AG09309 (cell line): ENCODE data around the gene YBX2.

Source experiments
- DNase-seq: peaks from one replicate; pipeline ENCODE4 v3.0.0-alpha.2; 2010; ENCODE audit warnings: low read depth
- H3K4me3 ChIP-seq: 2 replicates; pipeline ENCODE4 v1.5.1; 2011; ENCODE audit warnings: mild to moderate bottlenecking, low read depth, low read length, moderate library complexity; ENCODE audit not compliant: control insufficient read depth
- TF ChIP-seq, protein P1 (sequence below): IDR thresholded peaks from 2 replicates; pipeline ENCODE4 v1.5.1; 2011; ENCODE audit warnings: mild to moderate bottlenecking, low read depth, low read length, inconsistent platforms; ENCODE audit not compliant: insufficient read depth, control insufficient read depth; ENCODE audit errors: missing control alignments

The YBX2 gene

GRCh38 chr17:7314719-7315569, 20.5 kb upstream of the YBX2 start, which contains the start of gene GPS2:
Gene GPS2, minus strand, starts transcription at chr17:7315360. Its CDS starts 308 bp downstream, at chr17:7315052.
- TF ChIP-seq, protein P1, sequence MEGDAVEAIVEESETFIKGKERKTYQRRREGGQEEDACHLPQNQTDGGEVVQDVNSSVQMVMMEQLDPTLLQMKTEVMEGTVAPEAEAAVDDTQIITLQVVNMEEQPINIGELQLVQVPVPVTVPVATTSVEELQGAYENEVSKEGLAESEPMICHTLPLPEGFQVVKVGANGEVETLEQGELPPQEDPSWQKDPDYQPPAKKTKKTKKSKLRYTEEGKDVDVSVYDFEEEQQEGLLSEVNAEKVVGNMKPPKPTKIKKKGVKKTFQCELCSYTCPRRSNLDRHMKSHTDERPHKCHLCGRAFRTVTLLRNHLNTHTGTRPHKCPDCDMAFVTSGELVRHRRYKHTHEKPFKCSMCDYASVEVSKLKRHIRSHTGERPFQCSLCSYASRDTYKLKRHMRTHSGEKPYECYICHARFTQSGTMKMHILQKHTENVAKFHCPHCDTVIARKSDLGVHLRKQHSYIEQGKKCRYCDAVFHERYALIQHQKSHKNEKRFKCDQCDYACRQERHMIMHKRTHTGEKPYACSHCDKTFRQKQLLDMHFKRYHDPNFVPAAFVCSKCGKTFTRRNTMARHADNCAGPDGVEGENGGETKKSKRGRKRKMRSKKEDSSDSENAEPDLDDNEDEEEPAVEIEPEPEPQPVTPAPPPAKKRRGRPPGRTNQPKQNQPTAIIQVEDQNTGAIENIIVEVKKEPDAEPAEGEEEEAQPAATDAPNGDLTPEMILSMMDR: no peak
- DNase-seq: no peak
- peak within 1 kb of the TSS; percentile 74 for H3K4me3 ChIP-seq

- peak overlapping the region; percentile 74 for H3K4me3 ChIP-seq
- TF ChIP-seq, protein P1: no peak
- DNase-seq: no peak
Observed at GRCh38 chr17:7313890-7314718, 19.7 kb upstream of the YBX2 start.

- TF ChIP-seq, protein P1: no peak
- H3K4me3 ChIP-seq: no peak overlapping the region
- no peak for DNase-seq
Observed at GRCh38 chr17:7313088-7313889, 18.9 kb upstream of the YBX2 start.

- TF ChIP-seq, protein P1: no peak
- no peak overlapping the region for H3K4me3 ChIP-seq
- no peak for DNase-seq
Observed at GRCh38 chr17:7312432-7313087, 18.1 kb upstream of the YBX2 start.

DNA sequence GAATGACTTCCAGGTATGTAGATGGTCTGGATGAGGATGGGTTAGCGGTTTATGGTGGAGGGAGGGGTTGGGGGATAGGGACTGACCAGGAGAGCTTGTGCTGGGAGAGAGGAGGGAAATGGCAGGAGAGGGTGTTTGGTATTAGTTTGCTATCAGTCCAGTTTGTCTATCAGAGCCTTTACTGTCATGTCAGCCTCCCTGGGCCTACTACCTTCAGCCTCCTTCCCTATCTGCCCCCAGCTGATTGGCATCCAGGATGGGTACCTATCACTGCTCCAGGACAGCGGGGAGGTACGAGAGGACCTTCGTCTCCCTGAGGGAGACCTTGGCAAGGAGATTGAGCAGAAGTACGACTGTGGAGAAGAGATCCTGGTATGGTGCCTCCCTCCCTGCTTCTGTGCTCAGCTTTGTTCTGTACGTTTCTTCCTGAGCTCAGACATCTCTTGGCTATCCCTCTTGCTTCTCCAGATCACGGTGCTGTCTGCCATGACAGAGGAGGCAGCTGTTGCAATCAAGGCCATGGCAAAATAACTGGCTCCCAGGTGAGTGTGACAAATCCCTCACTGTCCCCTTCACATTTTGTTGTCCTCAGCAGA, 16.8 kb upstream of the YBX2 start:
- H3K4me3 ChIP-seq: no peak overlapping the region
- TF ChIP-seq, protein P1: no peak
- DNase-seq: no peak
